H1 (cell line): ENCODE results near the gene MACIR. TPM values are rescaled to one million over a fixed set of nuclear protein-coding genes. Genes with fewer than 3 reads are reported as not detected.

Source experiments
- CTCF ChIA-PET: fragments of 300-600 bp; sonication (Branson Sonifier 250); formaldehyde crosslinking; loops from one replicate; lab custom pipeline; 2021; ENCODE audit not compliant: partially characterized antibody; lab: Charles Lee
- POLR2A ChIA-PET: fragments of 300-600 bp; sonication (Branson Sonifier 250); formaldehyde crosslinking; loops from one replicate; lab custom pipeline; 2021; ENCODE audit warnings: inconsistent platforms; ENCODE audit not compliant: partially characterized antibody; lab: Charles Lee
- DNase-seq, 2 experiments: peaks; one replicate each; pipeline versions ENCODE4 v3.0.0 to v3.0.0-alpha.2; 2010 to 2022; ENCODE audit warnings: low spot score in 2 of 2, low read depth in 1 of 2, mixed read lengths in 1 of 2
- FAIRE-seq: peaks from 2 replicates; lab custom pipeline; 2011; peaks lifted over from hg19 to GRCh38; lab: Jason Lieb, UNC
- H2AFZ ChIP-seq: 2 replicates; pipeline ENCODE4 v1.8.1; 2012; ENCODE audit warnings: low read length, inconsistent platforms
- H2AK5ac ChIP-seq: 2 replicates; pipeline ENCODE4 v1.6.1; 2013; ENCODE audit warnings: low read depth, low read length
- H2BK120ac ChIP-seq: replicated peaks from 2 replicates; pipeline ENCODE3; 2013; ENCODE audit warnings: low read depth, low read length, inconsistent platforms
- H2BK12ac ChIP-seq: 2 replicates; pipeline ENCODE4 v1.6.1; 2013; ENCODE audit warnings: low read depth, low read length
- H2BK15ac ChIP-seq: 2 replicates; pipeline ENCODE4 v1.6.1; 2013; ENCODE audit warnings: low read length
- H2BK20ac ChIP-seq: 2 replicates; pipeline ENCODE4 v1.6.1; 2013; ENCODE audit warnings: low read length
- H2BK5ac ChIP-seq: 2 replicates; pipeline ENCODE4 v1.6.1; 2013; ENCODE audit warnings: low read depth, low read length
- H3K14ac ChIP-seq: 2 replicates; pipeline ENCODE4 v1.6.1; 2013; ENCODE audit warnings: inconsistent platforms; ENCODE audit not compliant: insufficient read length
- H3K18ac ChIP-seq: 2 replicates; pipeline ENCODE4 v1.6.1; 2013; ENCODE audit warnings: low read length; ENCODE audit errors: extremely low read depth
- H3K23ac ChIP-seq: 2 replicates; pipeline ENCODE4 v1.6.1; 2013; ENCODE audit warnings: inconsistent platforms; ENCODE audit not compliant: insufficient read length
- H3K23me2 ChIP-seq: 2 replicates; pipeline ENCODE4 v1.6.1; 2013; ENCODE audit warnings: low read depth, low read length
- H3K27ac ChIP-seq: 2 replicates; pipeline ENCODE4 v1.6.1; 2011; ENCODE audit warnings: low read depth, low read length, inconsistent platforms
- H3K27me3 ChIP-seq, 4 experiments: replicated peaks in 1 of 4; 1 replicate in 1 of 4; 2 replicates in 3 of 4; pipeline versions ENCODE4 v1.6.1 to v1.8.1; 2011 to 2013; ENCODE audit warnings: low read length in 3 of 4, mild to moderate bottlenecking in 3 of 4, inconsistent platforms in 2 of 4, mixed read lengths in 2 of 4, moderate library complexity in 1 of 4; ENCODE audit not compliant: control insufficient read depth in 3 of 4, insufficient read depth in 3 of 4; ENCODE audit errors: extremely low read depth in 1 of 4
- H3K36me3 ChIP-seq, 4 experiments: 2 replicates each; pipeline versions ENCODE4 v1.6.1 to v1.8.1; 2011 to 2013; ENCODE audit warnings: mild to moderate bottlenecking in 4 of 4, low read length in 3 of 4, moderate library complexity in 2 of 4, control low read depth in 1 of 4, inconsistent platforms in 1 of 4; ENCODE audit not compliant: insufficient read depth in 4 of 4, control insufficient read depth in 2 of 4
- H3K4ac ChIP-seq: replicated peaks from 2 replicates; pipeline ENCODE3; 2013; ENCODE audit warnings: low read length, low read depth, mixed read lengths, inconsistent platforms; ENCODE audit not compliant: insufficient read length
- H3K4me1 ChIP-seq, 4 experiments: replicated peaks in 1 of 4; 1 replicate in 1 of 4; 2 replicates in 3 of 4; pipeline versions ENCODE4 v1.6.1 to v1.8.1; 2011 to 2013; ENCODE audit warnings: low read length in 3 of 4, inconsistent platforms in 2 of 4, mixed read lengths in 1 of 4; ENCODE audit not compliant: insufficient read depth in 4 of 4, control insufficient read depth in 3 of 4
- H3K4me2 ChIP-seq, 2 experiments: 2 replicates each; pipeline versions ENCODE4 v1.6.1 to v1.8.1; 2011 to 2013; ENCODE audit warnings: low read depth in 2 of 2, low read length in 2 of 2, control low read depth in 1 of 2, inconsistent platforms in 1 of 2, mild to moderate bottlenecking in 1 of 2; ENCODE audit not compliant: insufficient read depth in 1 of 2
- H3K4me3 ChIP-seq, 4 experiments: fragments of 200-600, 300-600 bp in 1 of 4; sonication (generic), shearing (Covaris generic), sonication (Bioruptor Twin) in 1 of 4; 2 replicates each; pipeline versions ENCODE4 v1.5.1 to v1.8.1; 2011 to 2016; ENCODE audit warnings: low read length in 4 of 4, low read depth in 3 of 4, control low read depth in 2 of 4, inconsistent platforms in 2 of 4, mild to moderate bottlenecking in 2 of 4, mixed read lengths in 1 of 4, moderate library complexity in 1 of 4; ENCODE audit not compliant: insufficient read depth in 2 of 4; ENCODE audit errors: extremely low read depth in 1 of 4
- H3K56ac ChIP-seq: replicated peaks from 2 replicates; pipeline ENCODE3; 2013; ENCODE audit warnings: low read depth, mild to moderate bottlenecking, mixed read lengths, low read length, inconsistent platforms; ENCODE audit not compliant: insufficient read length
- H3K79me1 ChIP-seq: 2 replicates; pipeline ENCODE4 v1.6.1; 2013; ENCODE audit warnings: low read depth, low read length, control low read depth
- H3K79me2 ChIP-seq, 2 experiments: 2 replicates each; pipeline versions ENCODE4 v1.6.1 to v1.8.1; 2012 to 2013; ENCODE audit warnings: low read length in 2 of 2, mild to moderate bottlenecking in 2 of 2, inconsistent platforms in 1 of 2; ENCODE audit not compliant: insufficient read depth in 2 of 2, control insufficient read depth in 1 of 2
- H3K9ac ChIP-seq, 4 experiments: replicated peaks in 1 of 4; 1 replicate in 1 of 4; 2 replicates in 3 of 4; pipeline versions ENCODE4 v1.6.1 to v1.8.1; 2011 to 2013; ENCODE audit warnings: low read depth in 3 of 4, low read length in 3 of 4, control low read depth in 2 of 4, mild to moderate bottlenecking in 2 of 4, moderate library complexity in 2 of 4, inconsistent platforms in 1 of 4; ENCODE audit errors: extremely low read depth in 1 of 4
- H3K9me3 ChIP-seq, 2 experiments: 2 replicates each; pipeline versions ENCODE4 v1.6.1 to v1.8.1; 2012 to 2013; ENCODE audit warnings: mild to moderate bottlenecking in 2 of 2, moderate library complexity in 2 of 2, control low read depth in 1 of 2, inconsistent platforms in 1 of 2, low read depth in 1 of 2, low read length in 1 of 2, mixed read lengths in 1 of 2; ENCODE audit not compliant: insufficient read depth in 2 of 2
- H4K20me1 ChIP-seq, 2 experiments: replicated peaks in 1 of 2; 2 replicates each; pipeline versions ENCODE3 to v1.8.1; 2011 to 2013; ENCODE audit warnings: inconsistent platforms in 2 of 2, low read length in 2 of 2, mild to moderate bottlenecking in 1 of 2; ENCODE audit not compliant: insufficient read depth in 2 of 2, control insufficient read depth in 1 of 2
- H4K5ac ChIP-seq: 2 replicates; pipeline ENCODE4 v1.6.1; 2013; ENCODE audit warnings: low read length, low read depth, mixed read lengths, inconsistent platforms; ENCODE audit not compliant: insufficient read length
- H4K8ac ChIP-seq: 2 replicates; pipeline ENCODE4 v1.8.0; 2013; ENCODE audit warnings: mild to moderate bottlenecking, moderate library complexity, low read length, inconsistent platforms; ENCODE audit not compliant: insufficient read depth; ENCODE audit errors: extremely low read depth
- H4K91ac ChIP-seq: replicated peaks from 2 replicates; pipeline ENCODE3; 2013; ENCODE audit warnings: low read length, mixed read lengths, inconsistent platforms; ENCODE audit not compliant: insufficient read length
- CBX8 ChIP-seq: fragments of 300-800, 300-1000 bp; sonication (generic); IDR thresholded peaks from 2 replicates; pipeline ENCODE4 v1.7.1; 2016; ENCODE audit warnings: low read depth, low read length, borderline replicate concordance
- EGR1 ChIP-seq: IDR thresholded peaks from 2 replicates; pipeline ENCODE4 v1.6.1; 2011; ENCODE audit warnings: low read depth, low read length, borderline replicate concordance
- EZH2 ChIP-seq: fragments of 200-600 bp; sonication (generic); IDR thresholded peaks from 2 replicates; pipeline ENCODE4 v1.7.1; 2012; ENCODE audit warnings: low read depth, mild to moderate bottlenecking, moderate library complexity, low read length, inconsistent platforms; ENCODE audit not compliant: severe bottlenecking
- HDAC2 ChIP-seq, 2 experiments: fragments of 300-600 bp in 1 of 2; sonication (generic) in 1 of 2; IDR thresholded peaks; 2 replicates each; pipeline ENCODE4 v1.6.1; 2011 to 2012; ENCODE audit warnings: low read depth in 2 of 2, low read length in 2 of 2, mild to moderate bottlenecking in 2 of 2, moderate library complexity in 2 of 2, borderline replicate concordance in 1 of 2, inconsistent platforms in 1 of 2
- NANOG ChIP-seq: IDR thresholded peaks from 2 replicates; pipeline ENCODE4 v1.6.1; 2011; ENCODE audit warnings: low read length, low read depth, mild to moderate bottlenecking, inconsistent platforms; ENCODE audit not compliant: insufficient read depth, poor library complexity, severe bottlenecking
- POLR2AphosphoS5 ChIP-seq: IDR thresholded peaks from 2 replicates; pipeline ENCODE4 v1.6.1; 2011; ENCODE audit warnings: low read depth, low read length
- SAP30 ChIP-seq: fragments of 300-600 bp; sonication (generic); IDR thresholded peaks from 2 replicates; pipeline ENCODE4 v1.7.1; 2012; ENCODE audit warnings: low read length, moderate library complexity, mild to moderate bottlenecking, inconsistent platforms; ENCODE audit not compliant: insufficient read depth, insufficient replicate concordance
- SIRT6 ChIP-seq: IDR thresholded peaks from one replicate; pipeline ENCODE4 v1.7.1; 2012; ENCODE audit warnings: low read length, inconsistent platforms
- TEAD4 ChIP-seq: IDR thresholded peaks from 2 replicates; pipeline ENCODE4 v1.6.1; 2012; ENCODE audit warnings: low read depth, low read length, inconsistent platforms, mixed read lengths
- WGBS, 2 experiments: shearing (Covaris generic) in 1 of 2; methylation state at CpG; one replicate each; pipeline versions ENCODE4 v1.1.6 to v1.1.7; 2013 to 2015; ENCODE audit warnings: low lambda C conversion rate in 2 of 2, mixed read lengths in 2 of 2, inconsistent platforms in 1 of 2, low coverage in 1 of 2, missing lambda C conversion rate in 1 of 2; ENCODE audit not compliant: insufficient replicate concordance in 2 of 2, insufficient coverage in 1 of 2, insufficient read length in 1 of 2; ENCODE audit errors: extremely low coverage in 1 of 2, missing lambda C conversion rate in 1 of 2; 5-methylcytosine and 5-hydroxymethylcytosine counted together
- polyA plus RNA-seq, 7 experiments: library from polyadenylated mRNA; depleted of rRNA in 3 of 7; stranded (reverse) in 5 of 7; unstranded in 2 of 7; fragments of >200 nt in 5 of 7; fragments of 200-250 nt in 2 of 7; gene quantifications; 1 replicate in 5 of 7; 2 replicates in 1 of 7; 4 replicates in 1 of 7; pipeline versions ENCODE4 v1.2.1 to v1.2.3, GENCODE V29; 2011 to 2013; ENCODE audit warnings: missing spikeins in 2 of 7, mixed read lengths in 2 of 7
- total RNA-seq: library from RNA; stranded (reverse); fragmentation: NEBNext Ultra II Directional; extraction: Animal tissue kit (Norgen Biotek cat#: 25700); gene quantifications from 2 replicates; pipeline ENCODE4 v1.2.1, GENCODE V29; 2021
- TF ChIP-seq, protein P1 (sequence below), 3 experiments: IDR thresholded peaks; 1 replicate in 2 of 3; 2 replicates in 1 of 3; pipeline versions ENCODE4 v1.5.1 to v1.6.1; 2011; ENCODE audit warnings: low read length in 3 of 3, mild to moderate bottlenecking in 3 of 3, inconsistent platforms in 2 of 3, low read depth in 1 of 3, moderate library complexity in 1 of 3; ENCODE audit not compliant: insufficient read depth in 1 of 3; ENCODE audit errors: control extremely low read depth in 1 of 3

MACIR gene
- total and polyA plus RNA-seq, 2 of the 8 experiments (the other 6 are each of a cell fraction or from before 2014, with no cell fraction given), result 8.0 to 19.2 TPM

DNA sequence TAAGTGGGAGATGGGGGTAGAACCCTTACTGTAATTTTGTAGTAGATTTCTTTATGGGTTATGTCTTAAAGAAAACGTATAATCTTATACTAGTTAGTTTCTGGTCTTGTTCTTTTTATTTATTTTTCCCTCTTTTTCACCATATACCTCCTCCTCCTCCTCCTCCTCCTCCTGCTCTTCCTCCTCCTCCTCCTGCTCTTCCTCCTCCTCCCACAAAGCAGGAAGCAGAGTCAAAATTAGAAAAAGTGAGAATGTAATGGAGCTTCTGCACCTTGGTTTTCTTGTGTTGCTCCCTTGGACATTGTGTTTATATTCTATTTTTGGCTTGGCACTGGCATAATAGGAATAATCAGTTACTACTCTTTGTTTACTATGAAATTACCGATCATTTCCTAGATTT lies 4.5 kb downstream of the MACIR start:
- no peak overlapping the region for H2BK12ac ChIP-seq
- H2AK5ac ChIP-seq, result no peak overlapping the region
- no peak overlapping the region for H4K91ac ChIP-seq
- no peak overlapping the region for H2AFZ ChIP-seq
- H3K9ac ChIP-seq, result no peak overlapping the region
- peaks cover 0 to 4% (median 2%) of the 10 kb centered on the region in 4 experiments; a peak in 3 of 8 replicates for H3K36me3 ChIP-seq
- no peak overlapping the region for H2BK5ac ChIP-seq
- H3K4ac ChIP-seq, result no peak overlapping the region
- no peaks in the 10 kb centered on the region for H4K20me1 ChIP-seq
- H4K5ac ChIP-seq, result no peak overlapping the region
- H3K4me2 ChIP-seq, result no peak overlapping the region
- no peaks in the 10 kb centered on the region; the same call in 1 of the 2 replicates for H3K79me1 ChIP-seq
- peaks cover 0 to 4% (median 0%) of the 10 kb centered on the region in 4 experiments; a peak in 1 of 7 replicates for H3K4me1 ChIP-seq
- POLR2A ChIA-PET, result no interaction called here
- no peak overlapping the region for H3K27ac ChIP-seq
- no peak overlapping the region for H3K14ac ChIP-seq
- peaks cover 6% of the 10 kb centered on the region; the same call in 1 of the 2 replicates for H3K23me2 ChIP-seq
- no peak overlapping the region for H3K4me3 ChIP-seq
- CTCF ChIA-PET, result interaction anchor here (0.6 to 1.7 kb wide), 3 partner anchors 13 to 178 kb away, joined by 3 to 4 read pairs (median 3); no protein-coding TSS in a partner anchor
- H3K79me2 ChIP-seq, result peaks cover 0 to 82% of the 10 kb centered on the region in 2 experiments; a peak in 2 of 4 replicates
- no peak overlapping the region for H2BK20ac ChIP-seq
- no peak overlapping the region for H3K56ac ChIP-seq
- H3K27me3 ChIP-seq, result no peaks in the 10 kb centered on the region
- no peak for DNase-seq
- no peak overlapping the region for H2BK120ac ChIP-seq
- no peak overlapping the region for H2BK15ac ChIP-seq
- WGBS, 2 experiments, result 85% methylated on average over 2 of the region's 2 CpGs; no CpG with 5 or more reads in 1 of the 2 experiments
- H4K8ac ChIP-seq, result no peak overlapping the region
- H3K23ac ChIP-seq, result no peak overlapping the region
- no peak overlapping the region for H3K18ac ChIP-seq
- no peak for FAIRE-seq
- no peaks in the 10 kb centered on the region for H3K9me3 ChIP-seq
- TF ChIP-seq EZH2 (no peak), NANOG (no peak), POLR2AphosphoS5 (no peak), CBX8 (no peak), HDAC2 (IDR thresholded peaks at IDR 0.05; ENCODE audit: borderline replicate concordance in 1 of 2, low read depth in 2 of 2, low read length in 2 of 2) (no peak), EGR1 (no peak), SIRT6 (no peak), TEAD4 (no peak), SAP30 (no peak)
- TF ChIP-seq, protein P1, sequence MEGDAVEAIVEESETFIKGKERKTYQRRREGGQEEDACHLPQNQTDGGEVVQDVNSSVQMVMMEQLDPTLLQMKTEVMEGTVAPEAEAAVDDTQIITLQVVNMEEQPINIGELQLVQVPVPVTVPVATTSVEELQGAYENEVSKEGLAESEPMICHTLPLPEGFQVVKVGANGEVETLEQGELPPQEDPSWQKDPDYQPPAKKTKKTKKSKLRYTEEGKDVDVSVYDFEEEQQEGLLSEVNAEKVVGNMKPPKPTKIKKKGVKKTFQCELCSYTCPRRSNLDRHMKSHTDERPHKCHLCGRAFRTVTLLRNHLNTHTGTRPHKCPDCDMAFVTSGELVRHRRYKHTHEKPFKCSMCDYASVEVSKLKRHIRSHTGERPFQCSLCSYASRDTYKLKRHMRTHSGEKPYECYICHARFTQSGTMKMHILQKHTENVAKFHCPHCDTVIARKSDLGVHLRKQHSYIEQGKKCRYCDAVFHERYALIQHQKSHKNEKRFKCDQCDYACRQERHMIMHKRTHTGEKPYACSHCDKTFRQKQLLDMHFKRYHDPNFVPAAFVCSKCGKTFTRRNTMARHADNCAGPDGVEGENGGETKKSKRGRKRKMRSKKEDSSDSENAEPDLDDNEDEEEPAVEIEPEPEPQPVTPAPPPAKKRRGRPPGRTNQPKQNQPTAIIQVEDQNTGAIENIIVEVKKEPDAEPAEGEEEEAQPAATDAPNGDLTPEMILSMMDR (IDR thresholded peaks at IDR 0.05; ENCODE audit: control extremely low read depth in 1 of 3, insufficient read depth in 1 of 3, low read depth in 1 of 3, low read length in 3 of 3), result no peak
